ENCODE data around the gene ANKHD1.
A peak's percentile ranks its signal among the peaks of the same experiment; 100 is the strongest.

Gene ANKHD1

GRCh38 chr5:140399979-140400729 is 1.5 kb upstream of the ANKHD1 start:
- Histone ChIP-seq H3K4me1 (ENCODE audit: control insufficient read depth, insufficient read depth, low read length) (peaks cover 8% of the 10 kb centered on the region; the same call in 1 of the 2 replicates), H3K4me3 (ENCODE audit: low read depth, low read length) (peak overlapping the region; percentile 58), H3K27ac (ENCODE audit: extremely low read depth, low read depth, low read length) (peak overlapping the region; percentile 86), H3K36me3 (ENCODE audit: control insufficient read depth in 2 of 2, insufficient read depth in 1 of 2, low read length in 2 of 2) (peaks cover 0 to 5% of the 10 kb centered on the region in 2 experiments), H3K9me3 (ENCODE audit: control insufficient read depth, insufficient read depth, low read depth, low read length) (no peaks in the 10 kb centered on the region)
- ChIA-PET POLR2A (interaction anchor here (0.7 to 2.7 kb wide), 14 partner anchors 12 to 326 kb away, joined by 3 to 13 read pairs (median 6); partner anchors contain the start of genes APBB3, HARS1, HARS2 and HBEGF), CTCF (interaction anchor here (1.1 kb wide), 1 partner anchor 37 kb away, joined by 3 read pairs; no protein-coding TSS in a partner anchor)
- TF ChIP-seq ZNF121 (tag by site-specific recombination; IDR thresholded peaks at IDR 0.05) (peak; percentile 72; the same call in 1 of the 2 replicates), EGR2 (tag by site-specific recombination; IDR thresholded peaks at IDR 0.05; ENCODE audit: low read depth) (no peak), ZNF664 (tag by site-specific recombination; IDR thresholded peaks at IDR 0.05) (peak; percentile 93; the same call in 1 of the 2 replicates), ZNF544 (tag by site-specific recombination; IDR thresholded peaks at IDR 0.05) (no peak), ZNF132 (tag by site-specific recombination; IDR thresholded peaks at IDR 0.05; ENCODE audit: borderline replicate concordance) (no peak), PRDM4 (tag by site-specific recombination; IDR thresholded peaks at IDR 0.05) (0 out of 2 replicates have a peak, but pooled peaks have one; percentile 68), ZNF561 (tag by site-specific recombination; IDR thresholded peaks at IDR 0.05; ENCODE audit: borderline replicate concordance) (no peak), ZNF837 (tag by site-specific recombination; IDR thresholded peaks at IDR 0.05) (no peak), ZFHX2 (tag by site-specific recombination; conservative IDR thresholded peaks at IDR 0.05) (peak; percentile 74)

- POLR2A ChIA-PET = interaction anchor here (0.6 to 2.8 kb wide), 26 partner anchors 11 to 325 kb away, joined by 3 to 13 read pairs (median 4); partner anchors contain the start of genes APBB3, HARS1, HARS2 and HBEGF
- H3K4me3 ChIP-seq (ENCODE audit: low read depth, low read length) = peak overlapping the region; percentile 58
- H3K27ac ChIP-seq (ENCODE audit: extremely low read depth, low read depth, low read length) = peak overlapping the region; percentile 86
- H3K4me1 ChIP-seq (ENCODE audit: control insufficient read depth, insufficient read depth, low read length) = peaks cover 8% of the 10 kb centered on the region; the same call in 1 of the 2 replicates
- peaks cover 4 to 5% of the 10 kb centered on the region in 2 experiments for H3K36me3 ChIP-seq (ENCODE audit: control insufficient read depth in 2 of 2, insufficient read depth in 1 of 2, low read length in 2 of 2)
- no peaks in the 10 kb centered on the region for H3K9me3 ChIP-seq (ENCODE audit: control insufficient read depth, insufficient read depth, low read depth, low read length)
- CTCF ChIA-PET = interaction anchor here (1.1 to 1.5 kb wide), 2 partner anchors 28 to 38 kb away, joined by 3 to 5 read pairs; no protein-coding TSS in a partner anchor
- TF ChIP-seq ZNF561 (tag by site-specific recombination; IDR thresholded peaks at IDR 0.05; ENCODE audit: borderline replicate concordance) = peak; percentile 16; the same call in 1 of the 2 replicates
- TF ChIP-seq YY2 (tag by site-specific recombination; IDR thresholded peaks at IDR 0.05) = no peak
- TF ChIP-seq ZBTB21 (tag by site-specific recombination; IDR thresholded peaks at IDR 0.05) = 0 out of 2 replicates have a peak, but pooled peaks have one; percentile 9
- TF ChIP-seq ZNF449 (tag by site-specific recombination; IDR thresholded peaks at IDR 0.05) = no peak; the same call in 1 of the 2 replicates
- peak; percentile 6 for TF ChIP-seq PBX3 (CRISPR knock-in tag; IDR thresholded peaks at IDR 0.05)
- TF ChIP-seq ZNF660 (tag by site-specific recombination; IDR thresholded peaks at IDR 0.05) = peak; percentile 55
- TF ChIP-seq ZBTB49 (tag by site-specific recombination; IDR thresholded peaks at IDR 0.05; ENCODE audit: low read depth) = no peak
- no peak; the same call in 1 of the 2 replicates for TF ChIP-seq TSHZ1 (tag by site-specific recombination; IDR thresholded peaks at IDR 0.05; ENCODE audit: borderline replicate concordance)
- peak; percentile 16 for TF ChIP-seq SP3 (tag by site-specific recombination; IDR thresholded peaks at IDR 0.05)
- TF ChIP-seq ZNF792 (tag by site-specific recombination; IDR thresholded peaks at IDR 0.05) = no peak
- TF ChIP-seq ZNF501 (tag by site-specific recombination; IDR thresholded peaks at IDR 0.05) = peak; percentile 90; the same call in 1 of the 2 replicates
Observed at GRCh38 chr5:140400730-140401361, 787 bp upstream of the ANKHD1 start.

All from HEK293 (cell line).